Stomach (tissue), 4 donors: ENCODE results near the gene ELF2.

ENCODE experiments used
- POLR2AphosphoS5 ChIP-seq, 3 donors: sonication (generic); formaldehyde crosslinking; IDR thresholded peaks; one replicate each; pipeline ENCODE4 v1.6.1; 2016; ENCODE audit warnings: antibody characterized with exemption in 3 of 3
- TF ChIP-seq, protein P1 (sequence below), 7 experiments: fragments of 450-650 bp in 4 of 7; fragments of 200-600 bp in 3 of 7; sonication (generic) in 3 of 7; IDR thresholded peaks; one replicate each; pipeline ENCODE4 v1.5.1; 2016 to 2019; ENCODE audit warnings: antibody characterized with exemption in 7 of 7, control low read depth in 2 of 7, mild to moderate bottlenecking in 1 of 7

- no peak for TF ChIP-seq POLR2AphosphoS5 (IDR thresholded peaks at IDR 0.05)
- TF ChIP-seq, protein P1, sequence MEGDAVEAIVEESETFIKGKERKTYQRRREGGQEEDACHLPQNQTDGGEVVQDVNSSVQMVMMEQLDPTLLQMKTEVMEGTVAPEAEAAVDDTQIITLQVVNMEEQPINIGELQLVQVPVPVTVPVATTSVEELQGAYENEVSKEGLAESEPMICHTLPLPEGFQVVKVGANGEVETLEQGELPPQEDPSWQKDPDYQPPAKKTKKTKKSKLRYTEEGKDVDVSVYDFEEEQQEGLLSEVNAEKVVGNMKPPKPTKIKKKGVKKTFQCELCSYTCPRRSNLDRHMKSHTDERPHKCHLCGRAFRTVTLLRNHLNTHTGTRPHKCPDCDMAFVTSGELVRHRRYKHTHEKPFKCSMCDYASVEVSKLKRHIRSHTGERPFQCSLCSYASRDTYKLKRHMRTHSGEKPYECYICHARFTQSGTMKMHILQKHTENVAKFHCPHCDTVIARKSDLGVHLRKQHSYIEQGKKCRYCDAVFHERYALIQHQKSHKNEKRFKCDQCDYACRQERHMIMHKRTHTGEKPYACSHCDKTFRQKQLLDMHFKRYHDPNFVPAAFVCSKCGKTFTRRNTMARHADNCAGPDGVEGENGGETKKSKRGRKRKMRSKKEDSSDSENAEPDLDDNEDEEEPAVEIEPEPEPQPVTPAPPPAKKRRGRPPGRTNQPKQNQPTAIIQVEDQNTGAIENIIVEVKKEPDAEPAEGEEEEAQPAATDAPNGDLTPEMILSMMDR (IDR thresholded peaks at IDR 0.05): no peak
Measured at GRCh38 chr4:139200506-139200905, 23.5 kb upstream of the ELF2 start.
